GM23338 (cell line): ENCODE results near the gene SETBP1.

Experiments
- CTCF ChIP-seq, 2 experiments: fragments of 200-600 bp in 1 of 2; sonication (generic) in 1 of 2; conservative IDR thresholded peaks; 2 replicates each; pipeline versions ENCODE4 v1.5.1 to v1.6.1; 2016 to 2017; ENCODE audit warnings: antibody characterized with exemption in 2 of 2, low read depth in 2 of 2, mild to moderate bottlenecking in 2 of 2, moderate library complexity in 1 of 2
- EZH2 ChIP-seq: fragments of 200-600 bp; sonication (generic); IDR thresholded peaks from one replicate; pipeline ENCODE4 v1.8.0; 2017; ENCODE audit warnings: antibody characterized with exemption, mild to moderate bottlenecking, low read depth; ENCODE audit not compliant: unreplicated experiment

- no peak for TF ChIP-seq EZH2
- TF ChIP-seq CTCF (conservative IDR thresholded peaks at IDR 0.05; ENCODE audit: low read depth in 2 of 2), result no peak
These were observed 93.0 kb downstream of the SETBP1 start for GRCh38 chr18:44773640-44774155.
